NCI-H2196 treated with DMSO at 0.1 percent for 48 hours (cell line): ENCODE data around the gene SLC29A1.

Experiments
- DNase-seq: peaks from one replicate; lab custom pipeline; 2025; ENCODE audit not compliant: unreplicated experiment; lab: John Stamatoyannopoulos, UW

Gene SLC29A1

DNA sequence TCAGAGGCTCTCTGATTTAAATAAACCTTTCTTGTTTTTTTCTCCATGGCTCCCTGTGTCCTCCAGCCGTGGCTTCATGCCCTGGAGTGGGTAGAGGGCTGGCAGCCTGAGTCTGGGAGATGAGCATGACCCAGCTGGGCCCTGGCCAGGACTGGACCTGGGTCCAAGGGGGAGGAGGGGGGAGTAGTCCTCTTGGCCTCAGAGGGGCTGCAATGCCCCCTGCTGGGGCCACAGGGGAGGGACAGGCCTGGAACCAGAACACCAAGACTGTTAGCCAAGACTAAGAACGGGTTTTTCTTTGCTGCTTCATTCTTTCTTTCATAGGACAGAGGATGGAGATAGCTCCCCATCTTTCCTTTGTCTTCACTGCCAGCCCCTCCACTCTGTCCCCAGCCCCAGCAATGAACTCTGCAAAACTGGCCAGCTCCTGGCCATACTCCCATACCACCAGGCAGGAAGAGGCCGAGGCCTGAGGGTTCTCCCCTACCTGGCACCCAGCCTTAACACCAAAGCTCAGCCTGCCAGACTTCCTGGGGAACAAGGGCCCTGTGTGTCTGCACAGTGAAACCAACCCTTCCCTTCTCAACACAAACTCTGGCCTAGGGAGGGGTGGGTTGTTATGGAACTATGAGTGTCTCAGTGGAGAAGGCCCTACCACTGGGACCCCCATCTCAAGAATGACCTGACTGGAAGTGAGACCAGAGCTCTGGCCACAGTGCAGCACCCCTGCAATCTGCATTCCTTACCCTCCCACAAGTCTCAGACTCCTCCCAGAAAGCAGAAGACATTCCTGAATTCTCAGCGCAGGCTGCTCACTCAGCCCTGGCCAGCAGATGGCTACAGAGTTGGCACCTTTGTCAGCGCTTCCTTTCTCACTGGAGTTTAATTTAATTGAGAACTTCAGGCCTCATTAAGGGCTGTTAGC is 11.0 kb downstream of the SLC29A1 start:
- DNase-seq, result peak; percentile 76

- no peak for DNase-seq
These were observed 11.9 kb downstream of the SLC29A1 start for GRCh38 chr6:44235269-44235668.

GRCh38 chr6:44235891-44236516 is 12.6 kb downstream of the SLC29A1 start:
- no peak for DNase-seq

DNA sequence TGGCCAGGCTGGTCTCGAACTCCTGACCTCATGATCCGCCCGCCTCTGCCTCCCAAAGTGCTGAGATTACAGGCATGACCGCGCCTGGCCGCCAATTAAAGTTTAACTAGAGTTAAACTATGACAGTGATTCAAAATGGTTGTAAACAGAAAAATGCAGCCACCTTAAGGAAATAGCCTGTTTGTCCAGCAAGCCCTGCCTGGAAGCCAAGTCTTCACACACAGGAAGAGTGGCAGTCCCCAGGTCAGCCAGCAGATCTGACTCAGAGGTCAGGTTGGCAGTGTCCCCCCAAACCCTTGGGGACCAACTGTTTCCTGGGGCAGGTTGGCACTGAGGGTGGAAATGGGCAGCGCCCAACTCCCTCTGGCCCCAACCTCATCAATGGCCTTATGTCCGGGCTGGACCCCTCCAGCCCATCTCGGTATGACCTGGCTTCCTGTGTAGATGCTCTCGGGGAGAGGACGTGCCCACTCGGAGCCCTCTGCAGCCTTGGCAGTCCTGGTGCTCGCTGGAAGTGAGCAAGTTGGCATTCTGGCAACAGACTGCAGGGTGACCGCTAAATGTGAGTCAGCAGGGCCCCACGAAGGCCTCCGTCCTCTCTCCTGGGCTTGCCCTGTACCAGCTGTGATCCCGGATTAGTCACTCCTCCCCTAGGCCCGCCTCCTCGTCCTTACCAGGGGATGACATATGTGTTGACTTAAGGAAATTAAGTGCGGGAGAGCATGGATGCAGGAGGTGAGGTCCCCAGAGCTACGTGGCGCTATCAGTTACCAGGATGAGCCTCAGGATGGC is 13.8 kb downstream of the SLC29A1 start:
- peak; percentile 90 for DNase-seq

- DNase-seq, result peak; percentile 44
These were observed 14.5 kb downstream of the SLC29A1 start for GRCh38 chr6:44237813-44238433.

DNA sequence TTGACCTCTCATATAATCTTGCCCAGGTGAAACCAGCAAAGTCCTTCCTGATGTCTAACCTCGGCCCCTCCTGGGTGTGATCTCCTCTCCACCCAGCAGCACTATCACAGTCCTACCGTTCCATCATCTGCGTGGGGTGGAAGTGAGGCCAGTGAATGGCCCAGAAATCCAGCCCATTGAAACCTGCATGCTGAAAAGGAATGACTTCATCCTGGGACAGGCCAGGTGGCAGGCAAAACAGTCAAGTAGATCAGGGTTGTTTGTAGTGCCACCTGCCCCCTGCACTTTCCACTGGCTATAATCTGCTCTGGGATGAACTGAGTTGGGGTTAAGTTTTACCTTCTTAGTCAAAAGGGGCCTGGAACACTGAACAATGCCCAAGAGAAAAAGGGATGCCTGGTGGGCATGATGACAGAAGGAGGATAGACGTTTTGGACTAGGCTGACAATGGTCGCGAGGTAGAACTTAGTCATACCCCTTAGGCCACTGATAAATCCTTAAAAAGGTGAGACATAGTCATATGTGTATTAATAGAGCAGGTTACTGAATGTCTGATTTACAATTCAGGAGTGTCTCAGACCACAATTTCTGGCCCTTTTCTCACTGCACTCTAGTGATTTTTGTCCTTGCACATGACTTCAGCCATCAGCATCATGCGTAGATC is 15.4 kb downstream of the SLC29A1 start:
- DNase-seq, result no peak

DNA sequence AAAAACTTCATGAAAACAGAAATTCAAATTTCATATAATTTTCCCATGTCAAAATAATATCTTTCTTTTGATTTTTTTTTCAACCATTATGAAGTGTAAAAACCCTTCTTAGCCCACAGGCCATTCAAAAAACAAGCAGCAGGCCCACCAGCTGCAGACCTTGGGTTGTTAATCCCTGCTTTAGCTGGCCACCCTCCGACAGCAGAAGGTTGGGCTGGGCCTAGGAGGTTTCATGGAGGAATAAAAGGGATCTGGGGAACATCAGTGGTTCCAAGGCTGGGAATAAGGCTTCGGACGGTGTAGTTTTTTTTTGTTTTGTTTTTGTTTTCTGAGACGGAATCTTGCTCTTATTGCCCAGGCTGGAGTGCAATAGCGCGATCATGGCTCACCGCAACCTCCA is 19.9 kb downstream of the SLC29A1 start:
- DNase-seq, result no peak

DNA sequence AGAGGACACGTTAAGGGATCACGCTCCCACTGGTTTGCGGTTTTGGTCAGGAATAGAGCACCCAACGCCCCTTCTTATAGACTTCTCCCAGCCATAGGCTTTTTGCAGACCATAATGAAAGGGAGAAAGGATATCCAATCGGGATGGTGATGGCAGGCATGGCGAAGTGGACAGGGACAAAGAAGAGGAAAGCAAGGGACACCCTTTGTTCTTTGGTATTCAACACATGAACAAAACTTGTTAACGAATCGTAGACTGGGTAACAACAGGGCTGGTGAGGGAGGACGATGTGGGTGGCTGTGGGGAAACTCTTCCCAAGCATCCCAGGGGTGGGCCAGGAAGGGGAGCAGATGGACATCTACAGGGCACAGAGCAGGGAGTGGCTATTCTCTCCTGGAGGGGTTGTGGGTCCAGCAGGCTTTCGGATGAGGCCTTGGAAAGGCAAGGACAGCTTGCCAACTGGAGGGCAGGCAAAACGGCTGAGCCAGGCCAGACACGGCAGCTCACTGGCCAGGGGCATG is 22.1 kb downstream of the SLC29A1 start:
- DNase-seq, result no peak

- peak; percentile 74 for DNase-seq
These were observed 22.7 kb downstream of the SLC29A1 start for GRCh38 chr6:44245912-44246662.

- peak; percentile 97 for DNase-seq
These were observed 23.4 kb downstream of the SLC29A1 start, which contains the start of gene HSP90AB1 for GRCh38 chr6:44246663-44247337. TSS of gene HSP90AB1 (plus strand) at chr6:44247101. CDS start at chr6:44248630, 1,529 bp downstream.

- DNase-seq, result no peak
These were observed 24.2 kb downstream of the SLC29A1 start for GRCh38 chr6:44247338-44248302.

GRCh38 chr6:44248579-44248978 is 25.2 kb downstream of the SLC29A1 start:
- no peak for DNase-seq

DNA sequence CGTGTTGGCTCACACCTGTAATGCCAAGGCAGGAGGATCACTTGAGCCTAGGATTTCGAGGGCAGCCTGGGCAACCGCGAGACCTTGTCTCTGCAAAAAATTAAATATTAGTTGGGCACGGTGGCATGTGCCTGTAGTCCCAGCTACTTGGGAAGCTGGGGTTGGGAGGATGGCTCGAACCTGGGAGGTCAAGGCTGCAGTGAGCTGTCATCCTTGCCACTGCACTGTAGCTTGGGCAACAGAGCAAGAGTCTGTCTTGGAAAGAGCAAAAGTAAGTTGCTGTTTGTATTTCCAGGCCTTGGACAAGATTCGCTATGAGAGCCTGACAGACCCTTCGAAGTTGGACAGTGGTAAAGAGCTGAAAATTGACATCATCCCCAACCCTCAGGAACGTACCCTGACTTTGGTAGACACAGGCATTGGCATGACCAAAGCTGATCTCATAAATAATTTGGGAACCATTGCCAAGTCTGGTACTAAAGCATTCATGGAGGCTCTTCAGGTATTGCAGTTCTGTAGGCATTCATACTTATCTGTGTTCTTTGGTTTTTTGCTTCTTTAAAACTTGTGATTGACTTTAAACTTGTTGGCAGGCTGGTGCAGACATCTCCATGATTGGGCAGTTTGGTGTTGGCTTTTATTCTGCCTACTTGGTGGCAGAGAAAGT is 25.8 kb downstream of the SLC29A1 start:
- no peak for DNase-seq

GRCh38 chr6:44250067-44250717 is 26.8 kb downstream of the SLC29A1 start:
- no peak for DNase-seq

DNA sequence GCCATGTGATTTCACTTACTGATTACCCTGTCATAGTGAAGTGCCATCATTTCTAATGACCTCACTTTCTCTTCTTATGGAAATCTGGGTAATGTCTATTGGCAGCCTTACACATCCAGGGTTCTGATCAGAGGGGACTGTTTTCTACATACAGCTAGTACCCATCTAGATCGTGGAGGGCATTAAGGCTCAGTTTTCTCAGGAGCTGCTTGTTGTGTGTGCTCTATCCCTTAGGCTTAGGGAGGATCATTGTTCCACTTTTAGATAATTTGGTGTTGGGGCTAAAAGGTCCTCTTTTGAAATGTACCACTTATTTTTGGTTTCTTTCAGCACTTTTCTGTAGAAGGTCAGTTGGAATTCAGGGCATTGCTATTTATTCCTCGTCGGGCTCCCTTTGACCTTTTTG is 27.3 kb downstream of the SLC29A1 start:
- DNase-seq, result no peak

- DNase-seq, result no peak
These were observed 28.5 kb downstream of the SLC29A1 start for GRCh38 chr6:44251576-44252524.
